HG02970 (cell line): ENCODE measurements around the gene SHANK3.

Experiments used
- ATAC-seq: cut with Tn5 transposase; IDR thresholded peaks from one replicate; pipeline ENCODE4 v1.9.1; 2021; ENCODE audit warnings: mild to moderate bottlenecking, moderate library complexity, moderate number of reproducible peaks; ENCODE audit not compliant: unreplicated experiment, low FRiP score

Gene SHANK3

GRCh38 chr22:50697667-50698506 lies 25.3 kb downstream of the SHANK3 start:
- ATAC-seq, result no peak

- ATAC-seq, result no peak
Measured at GRCh38 chr22:50698546-50698945, 25.9 kb downstream of the SHANK3 start.

- ATAC-seq, result no peak
Measured at GRCh38 chr22:50699001-50699755, 26.6 kb downstream of the SHANK3 start.

DNA sequence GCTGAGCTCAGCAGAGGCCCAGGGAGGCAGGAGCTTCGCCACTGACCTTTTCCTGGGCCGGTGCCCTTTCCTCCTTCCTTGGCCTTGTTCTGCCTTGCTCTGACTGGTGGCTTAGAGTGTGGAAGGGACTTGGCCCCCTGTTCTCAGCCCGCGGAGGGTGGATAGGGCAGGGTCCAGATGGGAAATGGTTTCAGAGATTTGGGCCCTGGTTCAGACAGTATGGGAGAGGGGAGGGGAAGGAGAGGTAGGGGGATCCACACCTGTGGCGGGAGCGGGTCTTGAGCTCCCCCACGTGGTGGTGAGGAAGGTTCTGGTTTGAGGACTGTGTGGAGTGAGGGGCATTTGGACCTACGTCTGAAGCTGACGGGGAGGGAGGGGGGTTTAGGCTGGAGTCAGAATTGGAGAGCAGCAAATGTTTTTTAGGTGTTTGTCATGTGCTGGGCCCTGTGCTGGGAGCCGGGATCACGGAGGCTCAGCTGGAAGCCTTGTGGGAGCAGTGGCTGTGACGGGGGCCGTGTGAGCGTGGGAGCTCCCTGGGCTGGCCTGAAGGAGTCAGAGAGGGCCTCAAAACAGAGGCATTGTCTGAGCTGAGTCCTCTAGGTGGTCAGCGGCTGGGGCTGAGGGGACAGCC lies 27.2 kb downstream of the SHANK3 start:
- ATAC-seq, result no peak

- no peak for ATAC-seq
Measured at GRCh38 chr22:50700387-50701075, 27.9 kb downstream of the SHANK3 start.

- ATAC-seq, result no peak
Measured at GRCh38 chr22:50701076-50701419, 28.4 kb downstream of the SHANK3 start.

GRCh38 chr22:50701428-50702154 lies 29.0 kb downstream of the SHANK3 start:
- ATAC-seq, result no peak

DNA sequence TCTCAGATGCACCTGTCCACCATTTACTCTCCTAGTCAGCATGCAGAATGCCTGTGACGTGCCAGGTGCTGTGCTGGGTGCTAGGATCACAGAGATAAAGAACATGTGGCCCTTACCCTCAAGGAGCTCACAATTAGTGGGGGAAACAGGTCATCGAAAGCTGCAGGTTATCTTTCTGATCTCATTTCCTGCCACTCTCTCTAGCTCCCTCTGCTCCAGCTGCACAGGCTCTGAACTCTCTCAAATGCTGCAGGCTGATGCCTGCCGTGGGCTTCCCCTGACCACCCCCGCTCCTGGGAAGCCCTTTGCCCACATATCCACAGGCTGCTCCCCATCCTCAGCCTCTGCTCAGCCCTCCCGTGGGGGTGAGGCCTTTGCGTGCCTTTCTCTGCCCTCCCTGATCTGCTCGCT lies 29.6 kb downstream of the SHANK3 start:
- no peak for ATAC-seq

DNA sequence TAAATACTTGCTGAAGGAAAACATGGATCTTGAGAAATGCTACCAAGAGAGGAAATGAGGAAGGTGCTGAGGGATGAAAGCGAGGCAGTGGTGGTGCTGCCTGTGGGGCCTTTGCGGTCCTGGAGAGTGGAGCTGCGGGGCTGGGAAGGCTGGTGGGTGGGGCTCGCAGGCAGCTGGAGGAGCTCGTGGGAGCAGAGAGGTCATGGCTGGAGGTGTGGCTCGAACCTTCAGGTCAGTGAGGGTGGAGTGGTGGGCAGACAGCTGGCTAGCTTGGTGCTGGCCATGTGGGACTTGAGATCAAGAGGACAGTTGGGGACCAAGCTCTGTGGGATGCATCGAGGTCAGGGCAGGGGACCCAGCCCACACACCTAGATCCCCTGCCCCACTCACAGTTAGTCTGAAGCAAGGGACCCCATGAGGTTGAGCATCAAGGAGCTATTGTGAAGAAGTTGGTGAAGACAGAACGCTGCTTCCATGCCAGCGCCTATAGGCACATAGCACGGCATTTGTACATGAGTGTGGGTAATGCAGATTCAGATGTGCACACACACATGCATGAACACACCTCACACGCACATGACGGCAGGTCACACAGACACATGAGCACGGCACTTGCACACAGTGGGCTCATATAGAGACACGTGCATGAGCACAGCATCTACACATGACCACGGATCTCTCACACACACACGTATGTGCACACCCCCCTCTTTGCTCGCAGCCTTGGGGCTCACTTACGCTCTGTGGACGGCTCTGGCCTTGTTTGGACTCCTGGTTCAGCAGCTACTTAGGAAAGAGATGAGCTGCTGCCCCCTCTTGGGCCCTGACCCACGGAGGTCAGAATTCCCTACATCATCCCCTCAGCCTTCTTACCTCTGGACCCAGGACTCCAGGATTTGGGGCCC lies 30.4 kb downstream of the SHANK3 start:
- ATAC-seq, result no peak

- ATAC-seq, result no peak
Measured at GRCh38 chr22:50703726-50704509, 31.3 kb downstream of the SHANK3 start.

GRCh38 chr22:50704510-50705218 lies 32.0 kb downstream of the SHANK3 start:
- no peak for ATAC-seq

- ATAC-seq, result no peak
Measured at GRCh38 chr22:50705219-50705691, 32.6 kb downstream of the SHANK3 start.

DNA sequence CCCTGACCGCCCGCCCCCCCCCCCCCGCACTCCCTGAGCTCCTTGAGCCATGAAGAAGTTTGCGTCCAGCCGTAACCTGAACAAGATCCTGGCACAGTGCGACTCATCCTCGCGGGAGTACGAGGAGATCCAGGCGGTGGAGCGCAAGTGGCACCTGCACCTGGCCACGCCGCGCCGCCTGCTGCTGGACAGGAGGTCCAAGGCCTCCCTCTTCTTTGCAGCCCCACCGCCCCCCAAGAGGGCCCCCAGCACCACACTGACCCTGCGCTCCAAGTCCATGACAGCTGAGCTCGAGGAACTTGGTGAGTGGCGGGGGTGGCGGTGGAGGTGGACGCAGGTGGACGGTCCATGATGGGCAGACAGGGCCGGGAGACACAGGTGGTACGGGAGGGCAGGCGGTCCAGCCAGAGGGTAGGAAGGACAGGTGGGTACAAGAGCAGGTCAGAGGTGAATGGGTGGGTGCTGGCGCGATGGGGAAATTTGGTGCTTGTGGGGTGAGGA lies 33.3 kb downstream of the SHANK3 start:
- ATAC-seq, result no peak

DNA sequence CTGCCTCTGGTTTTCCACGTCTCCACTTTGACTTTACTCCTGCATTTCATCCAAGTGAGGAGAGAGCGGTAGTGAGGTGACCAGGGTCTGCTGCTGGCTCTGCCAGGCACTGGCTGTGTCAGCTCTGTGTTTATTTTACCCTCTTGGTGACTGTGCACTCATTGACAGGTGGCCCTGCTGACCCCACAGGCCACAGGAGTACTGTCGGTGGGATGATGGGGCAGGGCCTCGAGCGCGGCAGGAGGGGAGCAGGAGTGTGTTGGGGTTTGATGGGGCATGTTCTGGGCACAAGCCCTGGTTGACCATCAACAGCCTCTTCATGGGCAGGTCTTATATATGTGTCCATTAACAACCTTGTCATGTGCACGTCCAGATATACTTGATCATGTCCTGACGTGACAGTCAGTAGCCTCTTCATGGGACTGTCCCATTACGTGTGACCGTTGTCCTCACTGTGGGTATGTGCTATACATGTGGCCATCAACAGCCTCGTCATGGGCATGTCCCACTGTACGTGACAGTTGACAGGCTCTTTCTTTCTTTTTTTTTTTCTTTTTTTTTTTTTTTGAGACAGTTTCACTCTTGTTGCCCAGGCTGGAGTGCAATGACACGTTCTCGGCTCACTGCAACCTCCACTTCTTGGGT lies 34.0 kb downstream of the SHANK3 start:
- ATAC-seq, result no peak

DNA sequence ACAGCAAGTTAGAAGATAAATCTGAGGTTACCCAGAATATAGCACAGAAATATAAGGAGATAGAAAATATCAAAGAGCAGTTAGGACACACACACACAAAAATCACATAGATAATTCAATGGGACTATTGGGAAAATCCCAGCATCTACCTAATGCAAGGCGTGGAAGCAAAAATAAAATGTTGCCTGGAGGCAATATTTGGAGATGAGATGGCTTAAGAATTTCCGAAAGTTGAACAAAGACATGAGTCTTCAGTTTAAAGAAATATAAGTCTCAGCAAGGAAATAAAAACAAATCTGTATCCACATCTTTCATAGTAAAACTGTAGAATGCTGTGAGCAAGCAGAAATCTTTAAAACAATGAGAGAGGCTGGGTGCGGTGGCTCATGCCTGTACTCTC lies 35.9 kb downstream of the SHANK3 start:
- ATAC-seq, result no peak

- ATAC-seq, result no peak
Measured at GRCh38 chr22:50708996-50709395, 36.4 kb downstream of the SHANK3 start.

DNA sequence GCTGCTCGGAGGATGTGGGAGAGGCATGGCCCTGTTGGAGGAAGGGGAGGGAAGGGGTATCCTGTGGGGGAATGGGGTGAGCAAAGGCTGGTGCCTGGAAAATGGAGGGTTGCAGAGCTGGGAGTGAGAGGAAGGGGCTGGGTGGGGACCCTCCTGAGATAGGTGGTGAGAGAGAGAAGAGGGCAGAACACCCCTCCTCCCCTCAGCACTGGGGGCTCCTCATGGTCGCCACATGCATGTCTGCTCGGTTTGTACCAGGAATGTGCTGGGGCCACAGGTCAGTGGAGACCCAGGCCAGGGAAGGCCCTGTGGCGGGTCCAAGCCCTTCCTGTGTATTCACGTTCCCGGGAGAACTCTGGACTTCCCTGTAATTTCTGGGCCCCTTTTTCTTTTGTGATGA lies 37.6 kb downstream of the SHANK3 start:
- no peak for ATAC-seq
